GM19238 (cell line): ENCODE data around the gene PLD5.
"Not testable (repeated sequence)": the region's sequence is repeated elsewhere in the genome, so short reads cannot be mapped to it uniquely, and the experiment has no call there.

Experiments used
- DNase-seq: peaks from one replicate; pipeline ENCODE4 v3.0.0; 2011; ENCODE audit warnings: low spot score; ENCODE audit not compliant: insufficient read length

Gene PLD5

DNA sequence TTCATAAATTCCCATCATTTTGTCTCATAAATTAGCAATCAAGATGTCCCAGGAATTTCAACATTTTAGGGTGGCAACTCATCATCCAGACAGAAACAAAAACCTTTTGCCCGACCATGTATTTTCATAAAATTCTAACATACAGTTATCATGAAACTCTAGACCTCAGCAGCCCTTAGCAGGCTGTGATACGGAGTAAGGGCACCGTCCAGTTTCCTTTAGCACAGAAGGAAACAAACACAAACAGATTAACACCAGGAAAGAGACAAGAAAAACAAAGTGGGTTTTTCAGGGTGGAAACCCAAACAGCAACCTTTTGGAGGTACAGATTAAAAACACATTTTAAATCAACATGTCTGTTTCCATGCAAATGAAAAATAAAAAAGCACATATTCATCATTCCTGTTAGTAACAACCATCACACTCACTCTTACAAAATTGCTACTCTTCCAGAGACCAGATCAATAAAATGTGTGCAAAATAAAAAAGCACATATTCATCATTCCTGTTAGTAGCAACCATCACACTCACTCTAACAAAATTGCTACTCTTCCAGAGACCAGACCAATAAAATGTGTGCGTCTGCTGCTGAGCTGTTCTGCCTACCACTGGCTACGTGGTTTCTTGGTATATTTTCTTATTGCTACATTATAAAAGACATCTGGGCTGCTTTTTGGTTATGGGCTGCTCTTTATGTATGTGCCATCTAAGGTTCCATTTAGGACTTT, 241.6 kb downstream of the PLD5 start:
- not testable (repeated sequence) for DNase-seq

DNA sequence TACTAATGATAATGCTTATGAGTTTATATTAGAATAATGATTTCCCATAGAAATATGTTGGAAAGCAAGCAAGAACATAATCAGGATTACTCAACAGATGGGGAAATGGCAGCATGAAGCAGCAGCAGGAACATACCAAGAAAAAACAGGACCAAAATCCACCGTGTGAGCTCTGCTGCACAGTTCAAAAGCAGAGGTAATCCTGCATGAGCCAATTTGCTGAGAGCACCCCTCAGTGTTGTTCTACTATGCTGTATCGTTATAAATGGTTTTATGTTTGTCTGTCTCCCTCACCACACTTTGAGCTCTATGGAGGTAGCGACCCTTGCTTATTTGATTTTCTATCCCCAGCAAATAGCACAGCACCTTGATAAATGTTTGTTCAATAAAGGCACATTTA, 246.1 kb downstream of the PLD5 start:
- DNase-seq: not testable (repeated sequence)

DNA sequence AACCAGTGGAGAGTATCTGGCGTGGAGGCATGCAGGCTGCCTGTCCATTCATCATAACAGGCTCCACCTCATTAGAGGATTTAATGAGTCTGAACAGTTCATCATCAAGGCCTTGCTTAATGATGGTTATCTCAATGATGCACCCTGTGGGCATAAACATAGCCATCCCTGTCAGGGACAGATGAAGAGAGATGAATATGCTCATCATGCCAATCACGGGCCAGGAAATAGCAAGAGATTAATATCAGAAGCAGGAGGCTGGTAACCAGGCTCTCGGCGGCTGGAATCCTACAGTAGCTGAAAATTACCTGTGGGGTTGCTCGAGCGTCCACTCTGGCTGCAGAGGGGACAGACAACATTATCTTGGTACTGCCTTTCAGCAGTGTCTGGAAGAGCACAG, 247.7 kb downstream of the PLD5 start:
- DNase-seq: not testable (repeated sequence)

DNA sequence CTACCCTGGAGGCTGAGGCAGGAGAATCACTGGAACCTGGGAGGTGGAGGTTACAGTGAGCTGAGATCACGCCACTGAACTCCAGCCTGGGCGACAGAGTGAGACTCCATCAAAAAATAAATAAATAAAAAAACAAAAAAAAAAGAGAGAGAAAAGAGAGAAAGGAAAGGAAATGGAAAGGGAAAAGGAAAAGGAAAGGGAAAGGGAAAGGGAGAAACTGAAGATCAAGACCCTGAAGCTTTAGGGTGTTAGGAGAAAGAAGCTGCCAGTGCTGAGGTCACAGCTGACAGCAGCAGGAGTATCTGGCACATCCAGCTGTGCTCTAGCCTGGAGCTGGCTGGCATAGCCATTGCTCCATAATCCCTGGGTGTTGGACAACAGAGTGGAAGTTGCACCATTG, 257.5 kb downstream of the PLD5 start:
- DNase-seq: not testable (repeated sequence)

DNA sequence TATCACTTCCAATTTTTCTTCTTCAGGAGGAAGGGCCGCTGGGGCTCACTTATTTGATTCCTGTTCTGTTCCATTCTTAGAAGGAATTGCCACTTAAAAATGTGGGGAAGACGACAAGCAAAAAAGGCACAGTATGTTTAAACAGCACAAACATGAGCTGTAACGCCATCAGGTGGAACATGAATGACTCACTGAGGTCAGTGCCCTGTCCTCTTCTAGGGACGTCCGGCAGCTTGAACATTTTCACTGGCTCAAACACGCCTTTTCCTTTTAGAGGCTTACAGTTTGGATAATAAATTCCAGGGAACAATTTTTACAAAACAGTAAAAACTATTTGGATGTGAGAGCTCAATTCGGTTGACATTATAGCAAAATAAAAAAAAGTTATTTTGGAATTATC, 260.1 kb downstream of the PLD5 start:
- DNase-seq: not testable (repeated sequence)

DNA sequence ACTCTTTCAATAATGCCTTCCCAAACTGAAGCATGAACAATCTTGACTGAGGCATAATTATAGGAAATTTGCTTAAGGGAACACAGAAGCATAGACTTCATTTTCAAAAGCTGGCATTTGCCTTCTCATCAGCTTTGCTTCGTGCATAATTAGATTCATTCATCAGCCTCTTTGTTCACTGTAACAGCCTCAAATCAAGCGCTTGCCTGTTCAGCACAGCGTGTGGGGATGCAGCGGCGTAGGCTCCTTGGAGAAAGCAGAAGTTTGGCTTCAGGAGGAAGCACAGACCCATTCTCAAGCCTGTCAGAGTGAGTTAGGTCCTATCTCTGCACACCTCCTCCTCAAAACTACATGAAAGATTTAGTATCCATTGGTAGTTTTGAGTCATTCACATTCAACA, 279.2 kb downstream of the PLD5 start:
- DNase-seq: no peak

DNA sequence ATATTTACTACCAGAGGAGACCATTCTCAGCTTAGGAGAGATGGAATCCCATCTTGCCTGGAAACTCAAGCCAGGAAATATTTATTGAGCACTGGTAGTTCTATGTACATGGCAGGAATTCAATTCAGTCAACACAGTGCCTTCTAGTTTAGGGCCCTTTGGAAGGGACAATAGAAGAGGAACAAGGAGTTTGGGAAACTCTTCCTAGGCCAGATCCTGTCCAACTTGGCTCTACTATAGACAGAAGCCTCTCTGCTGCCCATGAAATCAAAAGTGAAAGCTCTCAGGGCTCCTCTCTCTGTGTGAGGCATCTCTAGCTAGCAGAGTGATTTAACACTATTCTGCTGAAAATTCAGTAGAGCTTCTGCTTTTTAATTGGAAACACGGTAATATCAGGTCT, 281.0 kb downstream of the PLD5 start:
- DNase-seq: peak; percentile 17

DNA sequence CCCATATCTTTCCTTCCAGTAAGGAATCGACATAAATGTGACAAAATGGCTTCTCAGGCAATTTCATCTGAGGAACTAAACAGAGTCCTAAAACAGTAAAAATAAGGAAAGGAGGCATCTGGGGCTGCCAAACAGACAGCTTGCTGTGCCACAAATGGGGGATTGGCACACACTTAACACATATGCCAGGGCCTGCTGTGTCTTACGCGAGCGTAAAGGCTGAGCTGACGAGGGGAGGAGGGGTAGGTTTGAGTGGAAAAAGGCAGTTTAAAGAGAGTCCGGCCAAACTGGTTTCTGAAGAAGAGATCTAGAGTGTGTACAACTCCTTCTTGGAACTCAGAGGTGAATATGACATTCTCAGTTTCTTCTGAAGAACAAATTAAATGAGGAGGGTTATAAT, 281.5 kb downstream of the PLD5 start:
- no peak for DNase-seq

DNA sequence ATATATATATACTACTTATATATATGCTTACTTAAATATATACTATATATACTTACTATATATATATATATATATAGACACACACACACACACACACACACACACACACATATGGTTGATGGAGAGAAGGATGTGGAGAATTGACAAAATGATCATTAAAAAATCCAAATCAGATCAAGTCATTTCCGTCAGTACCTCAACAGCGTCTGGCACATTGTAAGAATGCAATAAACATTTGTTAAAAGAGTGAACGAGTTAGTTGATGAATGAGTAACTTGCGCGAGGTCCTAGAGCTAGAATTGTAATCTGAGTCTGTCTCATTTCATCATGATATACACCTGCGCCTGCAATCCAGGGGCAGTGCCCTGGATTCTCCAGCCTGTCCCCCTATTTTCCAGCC, 282.6 kb downstream of the PLD5 start:
- no peak for DNase-seq

DNA sequence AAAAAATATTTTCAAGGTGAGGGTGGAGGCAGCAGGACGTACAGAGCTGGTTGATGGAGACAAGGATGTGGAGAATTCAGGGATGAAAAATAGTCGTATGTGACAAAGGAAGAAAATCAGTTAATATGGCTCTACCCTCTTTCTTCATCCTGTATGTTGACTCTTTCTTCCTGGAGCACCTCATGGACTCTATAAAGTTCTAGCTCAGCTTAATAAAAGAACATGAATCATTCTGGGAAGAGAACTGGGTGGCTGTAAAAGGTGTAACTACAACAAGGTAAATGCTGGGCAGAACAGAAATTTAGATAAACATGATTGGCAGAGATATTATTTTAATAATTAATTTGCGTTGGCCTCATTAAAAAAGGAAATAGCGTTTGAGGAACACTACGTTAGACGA, 283.8 kb downstream of the PLD5 start:
- DNase-seq: no peak

DNA sequence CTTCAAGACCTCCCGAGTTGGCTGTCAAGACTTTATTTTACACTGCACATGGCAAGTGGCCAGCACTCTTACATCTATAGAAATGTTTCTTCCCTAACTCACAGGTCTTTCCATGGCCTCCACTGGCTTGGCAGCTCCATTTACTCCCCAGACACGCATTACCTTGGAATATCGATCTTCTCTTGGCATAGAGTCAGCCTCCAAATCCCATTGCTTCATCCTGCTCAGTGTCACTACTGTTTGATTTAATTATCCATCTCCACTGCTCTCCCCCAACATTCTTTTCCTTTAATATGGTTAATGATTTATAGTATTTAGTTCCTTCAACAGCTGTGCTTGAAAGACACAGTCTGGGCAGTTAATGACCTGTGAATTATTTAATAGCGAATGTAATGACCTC, 284.4 kb downstream of the PLD5 start:
- no peak for DNase-seq

DNA sequence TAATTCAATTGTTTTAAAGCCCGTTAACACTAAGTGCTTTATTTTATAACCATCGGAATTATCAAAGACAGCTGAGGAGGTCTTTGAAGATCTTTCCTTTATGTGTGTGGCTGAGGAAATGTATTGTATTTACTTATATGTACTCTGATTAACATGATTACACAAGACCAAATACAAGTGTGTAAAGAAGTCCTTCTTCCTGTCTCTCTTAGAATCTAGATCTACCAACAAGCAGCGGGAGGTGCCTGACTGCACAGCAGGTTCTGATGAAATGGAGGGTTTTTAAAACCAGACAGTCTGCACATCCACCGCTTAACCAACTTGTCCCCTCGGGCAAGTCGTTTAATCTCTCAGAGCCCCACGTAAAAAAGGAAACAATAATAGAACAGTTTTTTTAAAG, 285.1 kb downstream of the PLD5 start:
- DNase-seq: no peak

DNA sequence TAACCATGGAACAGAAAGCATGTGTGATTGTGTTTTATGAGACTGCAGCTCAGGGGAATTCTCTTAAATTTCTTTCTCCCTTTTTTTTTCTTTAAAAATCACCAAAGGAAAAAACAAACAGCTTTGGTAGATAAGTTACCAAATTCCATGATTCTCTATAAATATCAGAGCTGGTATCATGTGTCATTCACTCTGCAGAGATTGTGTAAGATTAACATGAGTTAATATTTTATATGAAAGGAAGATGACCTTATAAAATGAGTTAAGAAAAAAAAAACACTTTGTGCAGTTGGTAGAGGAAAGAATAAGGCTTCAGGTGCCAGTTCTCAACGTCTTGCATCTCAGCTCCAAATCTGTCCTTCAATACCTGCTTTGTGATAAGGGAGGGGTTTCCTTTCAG, 287.4 kb downstream of the PLD5 start:
- DNase-seq: no peak

DNA sequence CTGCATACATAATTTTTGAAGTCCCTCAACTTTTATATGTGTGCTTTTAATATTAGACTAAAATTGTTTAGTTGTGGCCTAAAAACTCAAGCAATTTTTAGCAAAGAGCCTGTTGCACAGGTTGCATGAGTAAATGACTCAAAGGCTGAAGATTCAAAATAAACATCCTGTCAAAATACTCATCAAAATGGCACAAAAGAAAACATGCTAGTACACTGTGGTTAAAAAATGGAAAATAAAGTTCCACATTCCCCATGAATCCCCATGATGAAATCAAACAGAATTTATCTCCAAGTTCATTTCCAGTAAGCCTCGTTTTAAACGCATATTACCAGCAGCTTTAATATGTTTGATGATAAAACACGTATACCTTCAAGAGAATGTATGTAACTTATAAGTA, 295.5 kb downstream of the PLD5 start:
- DNase-seq: no peak

DNA sequence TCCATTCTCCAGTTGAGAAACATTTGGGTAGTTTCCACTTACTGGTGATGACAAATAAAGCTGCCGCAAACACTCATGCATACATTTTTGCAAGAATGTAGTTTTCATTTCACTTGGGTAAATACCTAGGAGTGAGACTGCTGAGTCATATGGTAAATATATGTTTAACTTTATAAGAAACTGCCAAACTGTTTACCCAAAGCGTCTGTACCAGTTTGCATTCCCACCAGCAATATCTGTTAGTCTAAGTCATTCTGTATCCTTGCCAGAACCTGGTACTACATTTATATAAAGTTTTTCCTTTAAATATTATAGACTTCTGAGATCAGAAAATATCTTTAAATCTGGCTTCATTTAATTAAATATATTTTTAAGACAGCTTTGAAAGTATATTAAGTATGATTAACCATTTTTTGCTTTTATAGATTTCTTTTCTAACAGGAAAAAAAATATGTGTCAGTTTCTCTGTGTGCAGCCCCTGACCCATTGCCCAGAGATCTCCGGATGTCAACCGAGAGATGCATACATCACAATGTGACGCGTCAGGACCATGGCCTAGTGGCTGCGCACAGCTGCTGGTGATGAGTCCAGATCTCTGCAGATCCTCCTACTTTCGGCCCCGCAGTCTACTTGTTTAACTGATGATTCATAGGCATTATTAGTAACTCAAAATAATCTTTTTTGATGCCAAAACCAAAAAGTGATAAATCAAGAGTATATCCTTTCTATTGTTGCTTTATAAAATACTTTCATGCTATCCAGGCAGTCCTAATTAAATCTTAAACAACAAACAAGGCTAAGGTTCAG, 298.5 kb downstream of the PLD5 start:
- DNase-seq: no peak

DNA sequence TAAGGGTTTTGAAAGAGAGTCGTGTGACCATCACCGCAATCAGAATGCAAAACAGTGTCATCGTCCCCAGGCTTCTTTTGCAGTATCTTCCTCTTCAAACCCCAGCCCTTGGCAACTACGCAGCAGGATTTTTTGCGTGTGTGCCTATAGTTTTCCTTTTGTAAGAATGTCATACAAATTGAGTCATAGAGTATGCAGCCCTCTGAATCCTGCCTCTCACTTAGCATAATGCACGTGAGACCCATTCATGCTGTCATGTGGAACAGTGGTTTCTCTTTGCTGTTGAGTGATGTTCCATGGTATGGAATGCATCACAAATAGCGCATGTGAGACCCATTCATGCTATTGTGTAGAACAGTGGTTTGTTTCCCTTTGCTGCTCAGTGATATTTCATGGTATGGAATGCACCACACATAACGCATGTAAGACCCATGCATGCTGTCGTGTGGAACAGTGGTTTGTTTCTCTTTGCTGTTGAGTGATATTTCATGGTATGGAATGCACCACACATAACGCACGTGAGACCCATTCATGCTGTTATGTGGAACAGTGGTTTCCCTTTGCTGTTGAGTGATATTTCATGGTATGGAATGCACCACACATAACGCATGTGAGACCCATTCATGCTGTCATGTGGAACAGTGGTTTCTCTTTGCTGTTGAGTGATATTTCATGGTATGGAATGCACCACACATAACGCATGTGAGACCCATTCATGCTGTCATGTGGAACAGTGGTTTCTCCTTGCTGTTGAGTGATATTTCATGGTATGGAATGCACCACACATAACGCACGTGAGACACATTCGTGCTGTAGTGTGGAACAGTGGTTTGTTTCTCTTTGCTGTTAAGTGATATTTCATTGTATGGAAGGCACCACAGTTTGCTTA, 299.4 kb downstream of the PLD5 start:
- not testable (repeated sequence) for DNase-seq

DNA sequence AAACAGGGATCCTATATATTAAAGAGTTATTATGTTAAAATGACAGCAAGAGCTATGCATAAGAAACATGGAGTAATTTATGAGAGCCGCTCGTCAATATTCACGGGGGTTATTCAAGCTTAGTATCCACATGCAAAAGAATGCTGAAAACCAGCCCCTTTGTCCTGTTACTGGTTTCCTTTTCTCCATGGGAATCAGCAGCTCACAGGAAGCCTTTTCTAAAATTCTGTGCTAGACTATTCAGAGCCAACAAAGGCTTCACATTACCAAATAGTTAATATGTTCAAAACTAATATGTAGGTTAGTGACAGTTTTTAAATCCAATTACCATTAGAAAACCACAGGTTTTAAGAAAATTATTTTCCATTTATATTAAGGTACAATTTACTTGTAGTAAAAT, 300.0 kb downstream of the PLD5 start:
- DNase-seq: no peak

DNA sequence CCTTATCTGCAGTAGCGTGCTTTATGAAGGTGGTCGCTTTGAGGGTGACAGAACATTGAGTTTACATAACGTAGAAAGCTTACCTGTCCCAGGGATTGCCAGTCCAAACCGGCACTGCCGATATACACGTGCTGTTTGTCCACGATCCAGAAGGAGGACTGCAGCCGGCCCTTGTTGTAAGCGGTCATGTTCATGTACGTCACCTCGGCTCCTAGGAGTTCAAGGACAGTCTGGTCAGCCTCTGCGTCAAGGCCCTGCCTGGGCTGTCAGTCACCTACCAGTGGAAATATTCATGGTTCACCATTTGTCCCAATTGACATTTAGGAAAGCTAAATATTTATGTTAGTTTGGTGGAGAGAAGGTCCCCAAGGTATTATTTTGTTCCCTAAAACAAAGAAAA, 304.6 kb downstream of the PLD5 start:
- no peak for DNase-seq

DNA sequence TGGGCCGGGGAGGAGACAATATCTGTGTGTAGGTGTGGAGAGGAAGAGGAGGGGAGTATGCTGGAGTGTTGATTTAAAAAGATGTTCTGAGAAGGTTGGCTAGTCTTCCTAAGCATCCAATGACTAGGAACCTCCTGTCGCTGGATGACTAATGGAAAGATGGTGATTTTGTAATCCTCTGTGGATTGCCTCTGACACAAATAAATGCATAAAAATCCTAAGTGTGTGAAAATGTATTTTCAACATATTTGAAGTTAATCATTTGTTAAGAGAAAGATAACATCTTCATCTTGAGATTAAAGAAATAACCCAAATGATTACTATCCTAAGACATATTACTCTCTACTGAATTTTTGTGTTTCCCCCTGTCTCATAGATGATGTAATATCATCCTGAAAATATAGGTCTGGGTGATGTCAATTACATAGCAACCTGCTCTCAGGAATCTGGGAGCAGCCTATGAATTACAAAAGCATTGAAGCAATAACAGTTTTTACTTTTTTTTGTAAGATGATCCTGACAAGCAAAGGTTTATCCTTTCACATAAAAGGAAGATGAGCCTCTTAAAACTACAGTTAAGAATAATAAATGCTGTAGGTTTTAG, 305.1 kb downstream of the PLD5 start:
- no peak for DNase-seq

DNA sequence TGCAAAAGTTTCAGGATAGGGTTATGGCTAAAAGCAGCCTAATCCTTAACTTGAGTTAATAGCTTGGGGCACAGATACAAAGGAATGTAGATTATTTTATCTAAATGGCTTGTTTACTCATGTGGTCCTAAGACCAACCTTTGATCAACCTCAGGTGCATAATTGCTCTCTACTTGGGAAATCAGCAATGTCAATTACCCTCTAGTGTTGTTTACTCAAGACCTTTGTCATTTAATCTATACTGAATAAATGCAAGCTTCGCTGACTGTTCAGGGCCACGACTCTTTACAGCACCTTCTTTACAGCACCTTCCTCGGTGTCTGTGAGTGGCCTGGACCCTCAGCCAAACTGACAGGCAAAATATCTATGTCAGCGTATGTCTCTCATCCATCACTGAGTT, 308.1 kb downstream of the PLD5 start:
- DNase-seq: no peak

DNA sequence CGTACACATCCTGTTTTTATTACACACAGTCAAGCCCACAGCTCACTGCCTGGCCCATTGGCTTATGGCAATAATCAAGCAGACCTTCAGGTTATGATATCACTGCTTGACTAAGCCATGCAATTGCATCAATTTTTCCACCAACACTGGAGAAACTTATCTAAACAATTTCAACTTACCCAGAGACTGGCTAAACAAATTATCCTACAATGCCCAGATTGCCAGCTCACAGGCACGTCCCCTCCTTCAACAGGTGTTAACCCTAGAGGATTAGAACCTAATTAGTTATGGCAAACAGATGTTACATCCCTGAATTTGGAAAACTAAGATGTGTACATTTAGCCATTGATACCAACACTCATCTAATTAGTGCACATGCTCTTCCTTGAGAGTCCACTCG, 310.0 kb downstream of the PLD5 start:
- not testable (repeated sequence) for DNase-seq

DNA sequence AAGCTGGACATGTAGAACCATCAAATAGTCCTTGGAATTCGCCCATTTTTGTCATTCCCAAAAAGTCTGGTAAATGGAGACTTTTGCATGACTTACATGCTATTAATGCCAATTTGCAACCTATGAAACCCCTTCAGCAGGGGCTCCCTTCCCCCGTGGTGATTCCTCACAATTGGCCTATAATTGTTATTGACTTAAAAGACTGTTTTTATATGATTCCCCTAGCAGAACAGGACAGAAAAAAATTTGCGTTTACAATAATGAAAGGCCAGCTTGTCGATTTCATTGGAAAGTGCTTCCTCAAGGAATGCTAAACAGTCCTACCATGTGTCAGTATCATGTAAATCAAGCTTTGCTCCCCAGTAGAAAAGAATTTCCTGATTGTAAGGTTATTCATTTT, 311.5 kb downstream of the PLD5 start:
- not testable (repeated sequence) for DNase-seq
